ENCODE measurements around the gene GLT6D1.

GLT6D1 gene

DNA sequence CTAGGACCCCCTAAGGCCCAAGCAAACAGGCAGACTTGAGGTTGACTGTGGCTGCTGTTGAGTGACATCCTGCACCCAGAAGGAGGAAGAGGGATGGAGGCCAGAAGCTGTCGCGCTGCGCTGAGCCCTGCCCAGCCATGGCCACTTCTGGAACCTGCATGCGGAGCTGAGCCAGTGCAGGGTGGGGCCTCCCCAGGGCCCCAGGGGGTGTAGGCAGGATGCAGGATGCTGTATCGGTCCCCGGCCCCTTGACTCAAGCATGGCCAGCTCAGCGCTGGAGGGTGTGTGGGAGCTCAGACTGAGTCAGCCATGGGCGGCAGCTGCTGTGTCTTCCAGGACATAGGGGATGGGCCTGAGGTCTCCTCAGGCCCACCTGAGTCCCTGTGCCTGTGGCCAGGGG is 26.9 kb downstream of the GLT6D1 start:
- TF ChIP-seq, protein P1, sequence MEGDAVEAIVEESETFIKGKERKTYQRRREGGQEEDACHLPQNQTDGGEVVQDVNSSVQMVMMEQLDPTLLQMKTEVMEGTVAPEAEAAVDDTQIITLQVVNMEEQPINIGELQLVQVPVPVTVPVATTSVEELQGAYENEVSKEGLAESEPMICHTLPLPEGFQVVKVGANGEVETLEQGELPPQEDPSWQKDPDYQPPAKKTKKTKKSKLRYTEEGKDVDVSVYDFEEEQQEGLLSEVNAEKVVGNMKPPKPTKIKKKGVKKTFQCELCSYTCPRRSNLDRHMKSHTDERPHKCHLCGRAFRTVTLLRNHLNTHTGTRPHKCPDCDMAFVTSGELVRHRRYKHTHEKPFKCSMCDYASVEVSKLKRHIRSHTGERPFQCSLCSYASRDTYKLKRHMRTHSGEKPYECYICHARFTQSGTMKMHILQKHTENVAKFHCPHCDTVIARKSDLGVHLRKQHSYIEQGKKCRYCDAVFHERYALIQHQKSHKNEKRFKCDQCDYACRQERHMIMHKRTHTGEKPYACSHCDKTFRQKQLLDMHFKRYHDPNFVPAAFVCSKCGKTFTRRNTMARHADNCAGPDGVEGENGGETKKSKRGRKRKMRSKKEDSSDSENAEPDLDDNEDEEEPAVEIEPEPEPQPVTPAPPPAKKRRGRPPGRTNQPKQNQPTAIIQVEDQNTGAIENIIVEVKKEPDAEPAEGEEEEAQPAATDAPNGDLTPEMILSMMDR (IDR thresholded peaks at IDR 0.05; ENCODE audit: control insufficient read depth, extremely low read depth, insufficient read depth), result no peak
- no peak overlapping the region for H3K4me3 ChIP-seq (ENCODE audit: low read depth, low read length)
- DNase-seq (ENCODE audit: low read depth), result no peak

DNA sequence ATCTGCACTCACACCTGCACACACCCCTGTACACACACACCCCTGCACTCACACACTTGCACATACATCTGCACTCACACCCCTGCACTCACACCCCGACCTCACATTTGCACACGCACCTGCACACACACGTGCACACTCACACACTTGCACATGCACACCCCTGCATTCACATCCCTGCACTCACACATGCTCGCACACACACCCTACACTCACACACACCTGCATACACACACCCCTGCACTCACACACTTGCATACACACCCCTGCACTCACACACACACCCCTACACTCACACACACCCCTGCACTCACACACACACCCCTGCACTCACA is 27.5 kb downstream of the GLT6D1 start:
- TF ChIP-seq, protein P1 (IDR thresholded peaks at IDR 0.05; ENCODE audit: control insufficient read depth, extremely low read depth, insufficient read depth), result no peak
- DNase-seq (ENCODE audit: low read depth), result no peak
- H3K4me3 ChIP-seq (ENCODE audit: low read depth, low read length), result no peak overlapping the region

DNA sequence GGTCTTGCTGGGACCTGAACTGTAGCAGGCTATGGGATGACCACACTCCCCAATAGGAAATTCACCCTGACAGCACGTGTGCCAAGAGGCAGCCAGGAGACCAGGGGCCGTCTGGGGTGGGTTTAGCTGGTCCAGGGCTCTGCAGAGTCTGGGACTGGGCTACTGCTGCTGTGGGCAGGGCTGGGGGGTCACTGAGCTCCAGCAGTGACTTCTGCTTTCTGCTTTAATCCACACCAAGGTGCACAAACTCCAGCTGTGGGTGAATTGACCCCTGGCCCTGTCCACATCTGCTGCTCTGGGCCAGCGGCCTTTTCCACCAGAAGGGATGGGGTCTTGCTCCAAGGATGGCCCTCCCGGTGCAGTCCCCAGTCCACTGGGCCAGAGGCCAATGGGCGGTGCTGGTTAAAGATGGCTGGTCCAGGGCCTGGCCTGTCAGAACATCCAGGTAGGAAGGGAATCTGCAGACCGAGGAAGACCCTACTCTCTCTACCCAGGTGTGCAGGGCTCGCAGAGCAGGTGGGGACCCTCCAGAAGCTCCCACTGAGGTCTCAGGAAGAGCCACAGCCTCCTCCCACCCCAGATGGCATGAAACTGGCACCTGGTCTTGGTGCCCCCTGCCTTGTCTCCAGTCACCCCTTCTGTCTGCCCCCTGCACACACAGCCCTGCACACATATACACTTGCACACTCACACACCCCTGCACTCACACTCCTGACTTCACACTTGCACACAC is 28.0 kb downstream of the GLT6D1 start:
- no peak overlapping the region for H3K4me3 ChIP-seq (ENCODE audit: low read depth, low read length)
- TF ChIP-seq, protein P1 (IDR thresholded peaks at IDR 0.05; ENCODE audit: control insufficient read depth, extremely low read depth, insufficient read depth), result no peak
- DNase-seq (ENCODE audit: low read depth), result no peak

DNA sequence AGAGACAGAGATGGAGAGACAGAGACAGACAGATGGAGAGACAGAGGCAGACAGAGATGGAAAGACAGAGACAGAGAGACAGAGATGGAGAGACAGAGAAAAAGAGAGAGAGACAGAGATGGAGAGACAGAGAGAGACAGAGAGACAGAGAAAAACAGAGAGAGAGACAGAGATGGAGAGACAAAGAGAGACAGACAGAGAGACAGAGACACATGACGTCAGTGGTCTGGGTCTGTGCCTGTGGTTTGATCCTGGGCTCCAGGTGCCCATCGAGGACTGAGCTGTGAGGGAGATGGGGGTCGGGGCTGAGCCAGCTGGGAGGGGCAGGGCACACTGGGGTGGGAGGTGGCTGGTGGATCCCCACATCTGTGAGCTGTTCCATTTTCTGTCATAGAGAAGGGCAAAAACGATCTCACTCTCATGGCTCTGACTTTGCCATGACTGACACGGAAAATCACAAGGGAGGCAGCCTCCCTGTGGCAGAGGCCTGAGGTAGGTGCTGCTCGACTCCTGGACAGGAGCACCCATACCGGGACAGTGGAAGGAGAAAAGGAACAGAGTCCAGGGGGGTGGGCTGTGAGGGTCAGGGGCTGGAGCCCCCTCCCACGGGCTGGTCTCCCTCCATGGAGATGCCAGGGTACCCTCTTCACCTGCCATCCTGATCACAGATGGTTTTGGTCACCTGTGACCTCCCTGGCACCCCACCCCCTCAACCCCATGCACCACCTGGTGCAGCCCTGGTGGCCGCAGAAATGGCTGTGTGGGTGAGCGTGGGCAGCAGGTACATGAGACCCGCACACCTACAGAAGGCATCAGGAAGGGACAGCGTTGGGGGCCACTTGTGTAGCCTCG is 28.8 kb downstream of the GLT6D1 start:
- TF ChIP-seq, protein P1 (IDR thresholded peaks at IDR 0.05; ENCODE audit: control insufficient read depth, extremely low read depth, insufficient read depth), result no peak
- H3K4me3 ChIP-seq (ENCODE audit: low read depth, low read length), result no peak overlapping the region
- no peak for DNase-seq (ENCODE audit: low read depth)

DNA sequence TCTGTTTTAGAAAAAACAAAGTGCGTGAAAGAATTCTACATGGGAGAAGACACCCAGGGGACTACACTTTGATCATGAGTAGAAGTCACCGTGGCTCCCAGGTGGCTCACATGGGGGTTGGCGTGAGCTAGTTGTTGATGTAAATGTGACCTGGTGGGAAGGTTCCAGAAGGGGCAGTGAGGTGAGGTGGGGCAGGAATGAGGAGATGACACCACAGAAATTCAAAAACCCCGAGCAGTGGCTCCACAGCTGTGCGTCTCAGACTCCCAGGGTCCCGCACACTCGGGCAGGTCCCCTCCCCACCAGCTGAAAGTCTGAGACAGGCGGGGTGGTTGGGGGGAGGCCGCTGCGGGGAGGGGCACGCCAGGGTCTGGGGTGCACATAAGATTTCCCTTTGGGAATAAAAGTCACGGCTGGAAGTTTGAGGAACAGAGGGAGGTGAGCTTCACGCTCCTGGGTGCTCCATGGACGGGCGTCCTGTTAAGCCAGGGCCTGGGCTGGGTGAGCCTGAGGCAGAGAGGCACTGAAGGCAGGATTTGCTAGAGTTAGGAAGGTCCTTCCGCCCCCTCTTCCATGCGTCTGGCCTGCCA is 29.9 kb downstream of the GLT6D1 start:
- TF ChIP-seq, protein P1 (IDR thresholded peaks at IDR 0.05; ENCODE audit: control insufficient read depth, extremely low read depth, insufficient read depth), result no peak
- no peak overlapping the region for H3K4me3 ChIP-seq (ENCODE audit: low read depth, low read length)
- DNase-seq (ENCODE audit: low read depth), result no peak

DNA sequence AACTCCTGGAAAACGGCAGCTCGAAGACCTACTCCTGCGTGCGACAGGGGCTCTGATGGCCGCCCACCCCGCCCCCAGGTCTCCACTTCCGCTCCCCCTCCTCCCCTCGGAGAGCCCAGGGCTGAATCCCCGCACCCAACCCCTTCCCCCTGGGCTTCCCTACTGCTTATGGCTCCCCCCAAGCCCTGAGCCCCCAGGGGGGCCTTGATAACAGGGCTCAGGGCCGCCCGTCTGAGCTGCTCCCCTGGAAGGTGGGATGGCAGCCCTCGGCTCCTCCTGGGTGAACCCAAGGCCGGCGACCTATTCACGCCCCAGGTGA is 30.4 kb downstream of the GLT6D1 start:
- DNase-seq (ENCODE audit: low read depth), result no peak
- TF ChIP-seq, protein P1 (IDR thresholded peaks at IDR 0.05; ENCODE audit: control insufficient read depth, extremely low read depth, insufficient read depth), result no peak
- H3K4me3 ChIP-seq (ENCODE audit: low read depth, low read length), result no peak overlapping the region
